COLO668 (cell line): ENCODE data around the gene YY1AP1.
"Not testable (repeated sequence)": the region's sequence is repeated elsewhere in the genome, so short reads cannot be mapped to it uniquely, and the experiment has no call there.

Experiments
- DNase-seq: peaks from one replicate; lab custom pipeline; 2025; ENCODE audit not compliant: unreplicated experiment; lab: John Stamatoyannopoulos, UW

Gene YY1AP1

DNA sequence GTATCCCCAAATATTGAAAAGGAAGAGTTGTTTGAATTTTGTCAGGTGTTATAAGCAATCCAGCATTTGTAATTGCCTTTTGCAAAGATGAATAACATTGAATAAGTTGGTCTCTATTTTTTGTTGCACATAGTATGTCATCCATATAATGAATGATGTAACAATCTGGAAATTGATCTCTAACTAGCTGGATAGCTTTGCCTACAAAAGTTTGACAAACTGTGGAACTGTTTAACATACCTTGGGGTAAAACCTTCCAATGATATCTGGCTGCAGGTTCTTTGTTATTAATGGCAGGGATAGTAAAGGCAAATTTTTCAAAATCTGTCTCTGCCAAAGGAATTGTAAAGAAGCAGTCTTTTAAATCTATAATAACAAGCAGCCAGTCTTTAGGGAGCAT lies 8.0 kb upstream of the YY1AP1 start:
- DNase-seq, result no peak

DNA sequence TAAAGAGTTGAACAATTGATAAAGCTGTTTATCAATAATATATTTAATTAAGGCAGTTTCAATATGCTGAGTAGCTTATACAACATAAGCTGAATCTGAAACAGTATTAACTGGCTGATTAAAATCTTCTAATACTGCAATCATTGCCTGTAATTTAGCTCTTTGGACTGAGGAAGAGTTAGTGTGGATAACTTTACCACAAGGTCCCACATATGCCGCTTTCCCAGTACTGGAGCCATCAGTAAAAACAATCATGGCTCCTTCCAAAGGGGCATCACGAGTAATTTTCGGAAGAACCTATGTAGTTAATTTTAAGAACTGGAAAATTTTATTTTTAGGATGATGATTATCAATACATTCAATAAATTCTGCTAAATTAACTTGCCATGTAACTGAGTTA lies 7.0 kb upstream of the YY1AP1 start:
- no peak for DNase-seq

DNA sequence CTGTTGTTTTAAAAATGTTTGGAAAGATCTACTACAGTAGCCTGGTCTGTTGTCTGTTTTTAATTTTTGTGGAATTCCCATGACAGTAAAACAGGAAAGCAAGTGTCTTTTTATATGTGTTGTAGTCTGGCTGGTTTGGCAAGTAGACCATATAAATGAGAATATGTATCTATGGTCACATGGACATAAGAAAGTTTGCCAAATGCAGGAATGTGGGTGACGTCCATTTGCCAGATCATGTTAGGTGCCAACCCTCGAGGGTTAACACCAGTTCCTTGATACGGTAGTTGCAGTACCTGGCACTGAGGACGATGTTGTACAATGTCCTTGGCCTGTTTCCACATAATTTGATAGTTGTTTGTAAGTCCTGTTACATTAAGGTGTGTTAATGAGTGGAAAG lies 6.5 kb upstream of the YY1AP1 start:
- DNase-seq, result no peak

DNA sequence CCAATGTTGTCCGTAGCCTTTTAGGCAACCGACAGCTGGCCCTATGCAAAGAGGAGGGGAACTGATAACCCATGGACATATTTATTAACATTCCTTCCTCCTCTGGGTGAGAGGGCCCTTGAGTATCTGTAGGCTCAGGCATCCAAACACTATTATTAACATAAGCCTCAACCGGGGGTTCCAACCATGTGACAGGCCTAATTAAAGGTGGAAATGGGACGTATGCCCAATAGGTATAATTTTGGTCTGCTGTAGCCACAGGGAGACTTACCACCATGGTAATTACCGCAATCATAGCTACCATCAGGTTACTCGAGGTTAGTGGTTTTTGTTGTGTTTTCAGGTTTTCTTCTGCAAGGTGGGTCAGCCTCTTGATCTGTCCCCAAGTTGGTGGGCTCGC lies 5.6 kb upstream of the YY1AP1 start:
- no peak for DNase-seq

DNA sequence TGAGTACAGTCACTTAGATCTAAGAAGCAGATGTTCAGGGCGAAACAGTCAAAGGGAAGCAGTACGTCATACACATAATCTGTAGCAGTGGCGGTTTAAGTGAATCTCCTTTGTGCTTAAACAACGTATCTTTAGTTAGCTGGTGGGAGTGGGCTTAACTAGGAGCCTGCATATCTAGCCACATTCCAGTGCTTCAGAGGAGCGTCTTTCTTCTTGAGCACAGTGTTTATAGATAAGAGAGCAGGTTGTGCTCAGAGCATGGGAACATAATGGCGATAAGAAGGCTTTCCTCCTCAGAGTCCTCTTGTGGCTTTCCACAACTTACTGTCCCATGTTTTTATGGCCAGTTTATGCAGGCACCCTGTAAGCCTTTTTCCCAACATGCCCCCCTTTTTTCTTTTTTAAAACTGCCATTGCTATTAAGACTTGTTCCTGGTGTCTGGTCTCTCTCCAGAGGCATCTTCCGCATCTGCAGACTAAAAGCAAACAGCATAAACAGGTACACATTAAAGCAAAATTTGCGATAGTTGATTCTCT lies 3.5 kb upstream of the YY1AP1 start:
- no peak for DNase-seq

DNA sequence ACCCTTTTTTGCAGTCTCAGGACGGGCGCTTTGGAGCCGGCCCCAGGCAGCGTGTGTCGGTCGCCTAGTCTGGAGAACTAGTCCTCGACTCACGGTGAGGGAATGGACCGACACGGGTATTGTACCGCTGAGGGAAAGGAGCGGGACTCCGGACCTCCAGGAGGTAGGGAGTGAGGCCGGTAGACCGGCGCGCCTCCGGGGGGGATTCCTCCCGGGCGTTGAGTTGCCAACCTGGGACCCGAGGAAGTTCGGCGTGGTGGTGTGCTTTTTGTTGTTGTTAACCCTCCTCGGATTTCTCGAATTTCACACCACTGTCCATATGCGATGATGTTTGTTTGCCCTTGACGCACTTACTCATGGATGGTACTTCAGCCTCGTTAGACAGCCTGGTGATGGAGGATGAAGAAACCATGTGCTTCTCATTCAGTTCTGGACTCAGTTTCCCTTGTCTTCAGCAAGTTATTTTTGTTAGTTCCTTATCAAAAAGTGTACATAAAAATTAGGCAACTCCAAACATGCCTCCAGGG lies 570 bp upstream of the YY1AP1 start, which contains the start of gene DAP3:
Gene DAP3 (plus strand): TSS at position 11 of the 527 bp plus-strand sequence. CDS start 20,689 bp downstream, outside the sequence.
- not testable (repeated sequence) for DNase-seq

DNA sequence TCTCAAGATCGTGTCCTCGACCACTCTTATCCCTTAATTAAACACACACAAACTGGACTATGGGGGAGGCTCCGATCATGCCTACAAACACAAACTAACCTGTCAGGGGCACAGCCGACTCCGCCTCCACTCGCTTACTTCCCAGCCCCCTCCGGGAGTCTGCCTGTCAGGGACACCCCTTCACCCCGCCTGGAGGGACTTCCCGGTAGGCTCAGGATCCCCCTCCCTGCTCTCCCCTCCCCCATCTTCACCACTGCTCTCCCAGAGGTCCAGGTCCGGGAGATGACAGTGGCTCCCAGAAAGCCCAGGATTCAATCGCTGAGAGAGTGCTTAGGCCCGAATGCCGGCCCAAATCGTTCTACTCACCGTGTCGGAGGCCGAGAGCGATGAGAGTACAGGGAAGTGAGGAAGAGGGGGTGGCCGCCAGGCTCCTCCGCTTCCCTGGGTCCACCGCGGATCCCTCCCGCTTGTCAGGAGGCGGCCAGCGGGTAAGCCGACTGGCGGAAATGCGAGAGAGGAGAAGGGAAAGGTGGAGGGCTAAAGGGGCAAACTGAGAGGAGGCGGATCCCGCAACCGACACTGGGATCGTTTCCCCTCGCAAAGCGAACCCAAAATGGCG lies 760 bp downstream of the YY1AP1 start:
- DNase-seq, result not testable (repeated sequence)

DNA sequence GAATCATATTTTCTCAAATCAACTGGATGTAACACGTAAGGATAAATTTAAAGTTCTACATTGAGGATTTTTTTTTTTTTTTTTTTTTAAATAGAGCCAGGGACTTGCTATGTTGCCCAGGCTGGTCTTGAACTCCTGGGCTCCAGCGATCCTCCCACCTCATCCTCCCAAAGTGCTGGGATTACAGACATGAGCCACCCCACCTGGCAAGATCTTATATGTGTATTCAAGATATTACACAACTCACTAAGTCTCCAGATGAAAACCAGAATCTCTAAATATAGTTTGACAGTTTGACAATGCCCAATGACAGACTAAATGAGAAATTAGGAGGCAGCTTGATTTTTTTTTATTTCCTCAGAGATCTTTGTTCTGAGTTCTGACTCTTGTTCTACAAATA lies 6.8 kb downstream of the YY1AP1 start:
- no peak for DNase-seq

DNA sequence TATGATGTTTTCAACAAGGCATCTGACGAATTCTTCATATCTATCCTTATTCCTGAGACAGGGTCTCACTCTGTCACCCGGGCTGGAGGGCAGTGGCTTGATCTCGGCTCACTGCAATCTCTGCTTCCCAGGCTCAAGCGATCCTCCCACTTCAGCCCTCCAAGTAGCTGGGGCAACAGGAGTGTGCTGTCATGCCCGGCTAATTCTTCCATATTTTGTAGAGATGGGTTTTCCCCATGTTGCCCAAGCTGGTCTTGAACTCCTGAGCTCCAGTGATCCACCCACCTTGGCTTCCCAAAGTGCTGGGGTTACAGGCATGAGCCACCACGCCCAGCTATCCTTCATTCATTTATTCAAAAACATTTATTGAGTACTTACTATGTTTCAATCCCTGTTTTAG lies 8.0 kb downstream of the YY1AP1 start:
- no peak for DNase-seq

DNA sequence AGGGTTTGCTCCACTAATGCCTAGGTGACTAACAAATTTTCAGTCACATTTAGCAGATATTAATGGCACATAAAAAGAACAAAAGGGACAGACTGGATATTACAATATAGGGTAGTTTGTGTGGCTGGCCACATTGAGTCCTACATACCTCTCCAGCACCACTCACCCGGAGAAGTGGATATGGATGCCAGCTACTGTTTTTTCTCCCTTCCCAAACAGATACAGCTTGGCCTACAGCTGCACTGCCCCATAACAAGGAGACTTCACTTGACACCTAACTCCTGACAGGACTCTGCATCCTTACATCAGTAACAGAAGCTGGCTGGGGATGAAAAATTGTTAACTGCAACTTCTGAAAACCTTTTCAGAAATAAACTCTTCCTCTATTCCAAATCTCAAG lies 9.6 kb downstream of the YY1AP1 start:
- DNase-seq, result not testable (repeated sequence)

DNA sequence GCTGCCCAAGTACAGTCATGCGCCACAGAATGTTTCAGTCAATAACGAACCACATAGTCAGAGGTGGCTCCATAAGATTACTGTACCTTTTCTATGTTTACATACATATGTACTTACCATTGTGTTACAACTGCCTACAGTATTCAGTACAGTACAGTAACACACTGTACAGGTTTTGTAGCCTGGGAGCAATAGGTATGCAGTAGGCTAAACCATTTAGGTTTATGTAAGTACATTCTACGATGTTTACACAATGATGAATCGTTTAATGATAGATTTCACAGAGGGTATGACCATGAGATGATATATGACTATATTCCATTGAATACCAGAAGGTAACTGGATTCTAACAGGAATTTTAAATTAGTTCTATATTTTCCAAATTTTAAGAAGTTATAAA lies 10.5 kb downstream of the YY1AP1 start:
- DNase-seq, result no peak

DNA sequence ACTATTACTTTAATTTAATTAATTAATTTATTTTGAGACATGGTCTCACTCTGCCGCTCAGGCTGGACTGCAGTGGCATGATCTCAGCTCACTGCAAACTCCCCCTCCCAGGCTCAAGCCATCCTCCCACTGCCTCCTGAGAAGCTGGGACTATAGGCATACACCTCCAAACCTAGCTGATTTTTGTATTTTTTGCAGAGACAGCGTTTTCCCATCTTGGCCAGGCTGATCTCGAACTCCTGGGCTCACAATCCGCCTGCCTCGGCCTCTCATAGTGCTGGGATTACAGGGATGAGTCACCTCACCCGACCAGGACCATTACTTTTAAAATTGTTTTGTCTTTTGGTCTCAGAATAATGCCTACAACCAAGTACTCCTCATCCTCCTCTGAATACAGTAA lies 15.6 kb downstream of the YY1AP1 start:
- DNase-seq, result no peak

DNA sequence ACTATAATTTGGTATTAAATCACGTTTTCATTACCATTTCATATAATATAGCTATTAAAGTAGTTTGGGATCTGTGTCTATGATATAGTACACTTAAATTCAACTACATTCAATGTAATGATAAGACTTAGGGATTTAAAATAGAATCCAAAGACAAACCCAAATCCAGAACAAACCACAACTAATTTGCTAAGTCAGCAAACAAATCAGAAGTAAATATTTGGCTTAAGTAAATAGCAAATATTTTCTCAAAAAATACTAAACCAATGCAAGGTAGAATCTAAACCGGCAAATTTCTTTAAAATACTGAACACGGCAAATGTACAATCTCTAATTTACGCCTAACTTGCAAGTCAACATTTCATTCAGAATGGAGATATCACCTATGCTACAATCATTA lies 16.8 kb downstream of the YY1AP1 start:
- DNase-seq, result no peak

DNA sequence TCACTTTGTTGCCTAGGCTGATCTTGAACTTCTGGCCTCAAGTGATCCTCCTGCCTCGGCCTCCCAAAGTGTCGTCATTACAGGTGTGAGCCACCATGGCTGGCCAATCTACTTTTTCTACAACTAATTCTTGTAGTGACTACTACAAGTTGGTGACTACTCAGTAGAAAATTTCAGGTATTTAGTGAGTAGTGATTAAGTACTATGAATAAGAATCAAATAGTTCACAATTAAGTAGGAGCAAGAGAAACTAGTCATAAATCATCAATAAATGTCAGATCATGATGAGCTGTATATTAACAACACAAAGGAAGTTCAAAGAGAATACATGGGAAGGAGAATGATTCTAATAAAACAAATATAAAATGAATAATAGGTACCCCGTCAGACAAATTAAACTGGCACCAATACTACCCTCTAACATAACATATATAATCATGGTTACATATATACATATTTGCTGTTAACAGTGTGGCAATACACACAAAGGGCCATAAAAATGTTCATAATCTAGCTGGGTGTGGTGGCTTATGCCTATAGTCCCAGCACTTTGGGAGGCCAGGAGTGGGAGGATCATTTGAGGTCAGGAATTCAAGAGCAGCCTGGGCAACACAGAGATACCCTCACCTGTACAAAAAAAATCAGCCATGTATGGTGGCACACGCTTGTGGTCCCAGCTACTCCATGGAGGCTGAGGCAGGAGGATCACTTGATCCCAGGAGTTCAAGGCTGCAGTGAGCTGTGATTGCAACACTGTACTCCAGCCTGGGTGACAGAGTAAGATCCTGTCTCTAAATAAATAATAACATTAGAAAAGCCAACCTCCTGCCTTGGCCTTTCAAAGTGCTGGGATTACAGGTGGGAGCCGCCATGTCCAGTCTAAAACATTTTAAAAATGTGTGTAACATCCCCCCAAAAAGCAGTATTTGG lies 19.1 kb downstream of the YY1AP1 start:
- DNase-seq, result no peak

DNA sequence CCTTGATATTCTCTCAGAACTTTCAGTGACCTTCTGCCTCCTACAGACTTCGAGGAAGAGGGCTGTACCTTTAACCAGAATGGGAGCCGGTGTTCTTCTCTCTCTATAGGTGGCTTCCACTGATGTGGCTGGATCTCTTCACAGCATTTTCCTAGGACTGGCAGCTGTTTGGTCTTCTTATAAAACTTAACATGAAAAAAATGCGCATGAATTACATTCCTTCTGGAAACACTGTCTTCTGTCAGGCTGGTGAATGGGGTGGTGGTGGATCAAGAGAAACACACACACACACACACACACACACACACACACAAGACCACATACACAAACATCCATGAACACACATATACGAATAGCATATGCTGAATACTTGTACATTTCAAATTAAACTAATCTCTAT lies 27.3 kb downstream of the YY1AP1 start:
- not testable (repeated sequence) for DNase-seq

DNA sequence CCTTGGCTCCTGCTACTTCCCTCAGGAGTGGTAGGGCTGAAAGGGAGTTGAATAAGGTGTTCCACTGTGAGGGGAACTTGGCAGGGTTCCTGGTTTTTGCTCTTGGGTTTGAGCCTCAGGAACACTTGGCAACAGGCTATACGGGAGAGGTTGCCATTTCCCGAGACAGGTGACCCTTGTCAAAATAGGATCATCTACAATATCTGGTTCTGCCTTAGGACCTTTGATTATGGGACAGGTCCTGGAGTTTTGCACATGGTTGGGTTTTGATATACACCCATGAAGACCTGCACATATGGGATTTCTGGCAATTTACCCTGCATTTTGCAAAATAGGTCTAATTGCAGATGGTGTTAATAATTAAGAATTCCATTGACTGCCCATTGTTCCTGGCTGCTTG lies 31.1 kb downstream of the YY1AP1 start:
- no peak for DNase-seq

DNA sequence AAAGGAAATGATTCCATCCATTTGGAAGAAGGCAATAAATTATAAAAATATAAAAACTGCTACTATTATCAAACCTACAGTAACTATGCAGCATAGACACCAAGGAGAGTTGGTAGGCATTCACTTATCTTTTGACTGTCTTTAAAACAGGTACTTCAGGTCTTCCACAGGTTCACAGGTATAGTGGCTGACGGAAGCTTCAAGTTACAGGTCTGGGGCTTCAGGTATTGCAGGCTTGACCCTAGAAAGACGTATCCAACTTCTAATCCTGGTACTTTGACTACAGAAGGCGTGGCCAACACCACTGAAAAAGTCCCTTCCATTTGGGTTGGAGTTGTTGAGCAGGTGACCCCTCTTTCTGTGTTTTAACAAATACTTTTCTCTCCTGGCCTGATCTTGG lies 35.6 kb downstream of the YY1AP1 start:
- no peak for DNase-seq

DNA sequence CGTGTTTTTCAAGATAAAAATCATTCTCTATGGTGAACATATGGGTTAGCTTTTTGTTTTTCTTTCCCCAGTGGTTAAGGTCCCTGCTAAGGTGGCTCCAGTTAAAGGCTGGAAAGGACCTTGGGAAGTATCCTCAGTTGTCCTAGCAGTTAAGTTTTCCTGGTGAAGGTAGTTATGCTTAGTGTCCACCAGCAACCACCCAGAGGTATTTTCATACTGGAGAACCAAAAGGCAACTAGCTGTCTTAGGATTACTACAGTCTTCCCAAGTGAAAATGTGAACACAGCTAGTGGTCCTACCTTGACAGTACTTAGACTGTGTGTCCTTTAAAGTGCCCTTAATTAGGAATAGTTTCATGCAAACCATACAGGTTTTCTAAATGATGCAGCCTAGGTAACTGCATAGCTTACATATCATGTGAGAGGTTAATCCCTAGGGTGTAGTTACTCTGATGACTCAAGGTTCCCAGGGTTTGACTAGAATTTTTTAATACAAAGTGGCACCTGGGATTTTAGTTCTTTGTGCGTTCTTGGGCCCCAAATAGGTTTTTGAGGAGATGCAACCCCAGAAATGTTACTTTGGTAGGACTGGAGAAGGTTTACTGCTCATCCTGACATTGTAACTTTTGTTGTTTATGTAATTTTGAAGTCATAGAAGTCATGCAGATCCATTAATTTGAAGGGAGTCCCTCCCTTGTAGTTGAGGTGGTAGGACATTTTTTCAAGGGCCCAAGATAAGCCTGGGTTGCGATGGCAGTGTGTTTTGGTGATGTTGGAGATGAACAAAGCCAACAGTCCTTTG lies 36.5 kb downstream of the YY1AP1 start:
- DNase-seq, result no peak

DNA sequence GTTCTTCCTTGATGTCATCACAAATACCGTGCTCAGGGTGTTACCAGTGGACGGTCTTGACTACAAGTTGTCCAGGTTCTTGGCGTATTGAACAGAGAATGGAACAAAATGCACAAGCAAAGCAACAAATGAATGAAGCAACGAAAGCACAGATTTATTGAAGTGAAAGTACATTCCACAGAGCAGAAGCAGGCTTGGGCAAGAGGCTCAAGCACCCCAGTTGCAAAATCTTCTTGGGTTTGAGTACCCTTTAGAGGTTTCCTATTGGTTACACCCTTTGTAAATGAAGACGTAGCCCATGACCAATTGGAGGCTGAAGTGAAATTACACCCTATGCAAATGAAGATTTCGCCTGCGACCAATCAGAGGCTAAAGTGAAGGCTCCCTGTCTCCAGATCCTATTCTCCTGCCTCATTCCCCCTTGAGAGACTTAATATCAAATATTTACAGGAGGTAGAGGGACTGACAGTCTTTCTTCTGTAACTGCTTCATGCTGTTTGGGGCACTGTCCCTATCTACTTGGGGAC lies 38.3 kb downstream of the YY1AP1 start:
- no peak for DNase-seq

DNA sequence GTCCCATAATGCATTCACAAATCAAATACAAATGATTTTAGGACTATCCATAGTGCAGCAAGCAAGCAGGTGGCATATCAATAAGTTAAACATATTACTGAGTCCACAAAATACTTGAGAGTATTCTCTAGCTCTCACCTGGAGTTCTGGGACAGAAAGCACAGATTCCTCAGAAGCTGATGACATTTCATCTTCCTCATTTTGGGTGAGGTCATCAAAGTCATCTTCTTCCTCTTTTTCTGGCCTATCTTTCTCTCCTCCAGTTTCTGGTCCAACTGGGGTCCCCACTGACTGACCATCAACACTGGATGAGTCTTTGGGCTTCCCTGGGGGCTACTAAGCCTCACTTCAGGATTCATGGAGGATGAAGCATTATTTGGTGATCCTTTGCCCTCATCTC lies 38.9 kb downstream of the YY1AP1 start:
- DNase-seq, result no peak
